ENCODE data around the gene RSRC2.

The RSRC2 gene

DNA sequence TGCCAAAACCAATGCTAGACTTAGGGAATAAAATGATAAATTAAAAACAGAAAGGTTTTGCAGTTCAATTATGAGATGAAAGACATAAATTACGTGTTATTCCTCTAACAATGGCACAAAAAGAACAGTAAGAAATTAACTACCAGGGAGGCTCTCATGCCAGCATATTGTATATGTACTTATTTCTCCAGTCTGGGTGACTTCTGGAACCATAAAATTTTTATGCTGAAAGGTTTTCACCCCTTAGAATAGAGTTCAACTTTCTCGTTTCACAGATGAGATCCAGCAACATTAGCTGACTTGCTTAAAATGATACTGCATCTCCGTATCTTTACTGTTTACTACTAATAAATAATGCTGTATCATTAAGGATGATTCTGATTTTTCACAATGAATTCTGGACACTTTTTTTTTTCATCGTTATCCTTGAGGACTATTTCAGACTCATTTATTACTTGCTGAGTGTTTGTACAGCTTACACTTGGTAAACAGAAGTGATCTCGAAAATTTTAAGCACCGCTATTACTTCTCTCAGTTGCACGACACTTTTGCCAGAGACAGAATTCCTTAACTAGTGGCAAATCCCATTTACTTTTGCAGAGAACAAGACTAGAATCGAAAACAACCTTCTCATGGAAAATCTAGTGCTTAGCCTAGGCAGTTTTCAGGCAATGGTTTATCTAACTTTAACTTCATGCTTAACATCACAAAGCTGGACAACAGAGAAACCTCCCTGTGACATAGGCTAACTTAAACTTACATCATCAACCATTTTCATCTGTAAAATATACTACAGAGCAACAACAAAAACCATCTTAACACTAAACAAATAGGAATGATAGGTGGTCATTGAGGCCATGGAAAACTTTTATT is 2.7 kb downstream of the RSRC2 start:
- TF ChIP-seq POLR2A (IDR thresholded peaks at IDR 0.05; ENCODE audit: extremely low read depth, insufficient read length) (no peak), MYC (IDR thresholded peaks at IDR 0.05; ENCODE audit: low read depth, low read length) (no peak), MAX (IDR thresholded peaks at IDR 0.05; ENCODE audit: low read depth, low read length) (no peak)
- peak overlapping the region; percentile 94 for H3K4me3 ChIP-seq (ENCODE audit: low read depth, low read length)
- DNase-seq (ENCODE audit: low read depth) = no peak

DNA sequence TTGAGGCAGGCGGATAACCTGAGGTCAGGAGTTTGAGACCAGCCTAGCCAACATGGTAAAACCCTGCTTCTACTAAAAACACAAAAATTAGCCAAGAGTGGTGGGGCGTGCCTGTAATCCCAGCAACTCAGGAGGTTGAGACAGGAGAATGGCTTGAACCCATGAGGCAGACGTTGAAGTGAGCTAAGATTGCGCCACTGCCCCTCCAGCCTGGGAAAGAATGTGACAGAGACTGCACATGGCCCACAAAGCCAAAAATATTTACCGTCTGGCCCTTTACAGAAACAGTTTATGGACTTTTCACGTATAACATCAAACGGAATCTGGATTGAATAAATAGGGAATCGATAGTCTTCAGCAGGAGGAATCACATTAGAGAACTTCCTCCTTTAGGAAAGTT is 3.5 kb downstream of the RSRC2 start:
- TF ChIP-seq MYC (IDR thresholded peaks at IDR 0.05; ENCODE audit: low read depth, low read length) = peak; percentile 72
- no peak for TF ChIP-seq POLR2A (IDR thresholded peaks at IDR 0.05; ENCODE audit: extremely low read depth, insufficient read length)
- TF ChIP-seq MAX (IDR thresholded peaks at IDR 0.05; ENCODE audit: low read depth, low read length) = peak; percentile 63; the same call in 1 of the 2 replicates
- no peak for TF ChIP-seq CTCF (IDR thresholded peaks at IDR 0.05; ENCODE audit: low read depth, low read length)
- H3K4me3 ChIP-seq (ENCODE audit: low read depth, low read length) = peak overlapping the region; percentile 94
- peak; percentile 82 for DNase-seq (ENCODE audit: low read depth)

DNA sequence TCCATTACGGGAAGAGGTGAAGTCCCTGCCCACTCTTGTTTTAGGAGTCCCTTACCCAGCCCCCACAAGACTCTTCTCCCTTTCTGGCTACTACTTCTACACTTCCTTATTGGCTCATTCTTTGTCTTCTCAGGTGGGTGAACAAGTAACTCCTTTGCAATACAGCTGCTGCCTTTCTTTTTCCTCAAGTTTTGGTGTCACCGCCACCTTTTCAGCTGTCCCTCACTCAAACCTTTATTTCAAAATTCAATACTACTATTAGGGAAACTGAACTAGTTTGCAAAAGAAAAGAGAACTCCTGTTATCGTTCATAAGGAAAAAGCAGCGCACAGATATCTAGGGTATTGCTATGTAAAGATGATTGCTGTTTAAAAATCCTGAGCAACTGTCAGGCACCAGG is 6.1 kb downstream of the RSRC2 start:
- TF ChIP-seq MAX (IDR thresholded peaks at IDR 0.05; ENCODE audit: low read depth, low read length) (no peak), POLR2A (IDR thresholded peaks at IDR 0.05; ENCODE audit: extremely low read depth, insufficient read length) (no peak)
- no peak for DNase-seq (ENCODE audit: low read depth)
- H3K4me3 ChIP-seq (ENCODE audit: low read depth, low read length) = no peak overlapping the region

- TF ChIP-seq CTCF (IDR thresholded peaks at IDR 0.05; ENCODE audit: low read depth, low read length) (no peak), MYC (IDR thresholded peaks at IDR 0.05; ENCODE audit: low read depth, low read length) (no peak), MAX (IDR thresholded peaks at IDR 0.05; ENCODE audit: low read depth, low read length) (no peak), POLR2A (IDR thresholded peaks at IDR 0.05; ENCODE audit: extremely low read depth, insufficient read length) (no peak)
- H3K4me3 ChIP-seq (ENCODE audit: low read depth, low read length) = no peak overlapping the region
- no peak for DNase-seq (ENCODE audit: low read depth)
Observed at GRCh38 chr12:122519418-122519817, 7.3 kb downstream of the RSRC2 start.

DNA sequence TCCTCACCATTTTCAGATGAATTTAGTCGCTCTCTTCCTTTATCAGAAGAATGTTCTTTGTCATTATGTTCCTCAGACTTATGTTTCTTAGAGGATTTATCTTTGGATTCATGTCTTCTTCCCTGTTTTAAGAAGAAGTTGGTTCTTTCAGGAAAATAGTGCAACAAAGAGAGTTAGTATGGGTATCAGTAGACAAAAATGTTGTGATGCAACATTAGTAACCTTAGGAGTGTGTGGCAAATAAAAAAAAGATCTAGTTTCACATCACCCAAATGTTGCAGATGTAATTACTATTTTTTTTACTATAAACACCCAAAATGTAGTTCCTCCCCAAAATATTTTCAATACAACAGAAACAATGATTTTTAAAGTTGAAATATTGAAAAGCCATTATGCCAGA is 7.8 kb downstream of the RSRC2 start:
- no peak for TF ChIP-seq MYC (IDR thresholded peaks at IDR 0.05; ENCODE audit: low read depth, low read length)
- no peak for TF ChIP-seq POLR2A (IDR thresholded peaks at IDR 0.05; ENCODE audit: extremely low read depth, insufficient read length)
- TF ChIP-seq MAX (IDR thresholded peaks at IDR 0.05; ENCODE audit: low read depth, low read length) = no peak
- TF ChIP-seq CTCF (IDR thresholded peaks at IDR 0.05; ENCODE audit: low read depth, low read length) = no peak
- no peak for DNase-seq (ENCODE audit: low read depth)
- H3K4me3 ChIP-seq (ENCODE audit: low read depth, low read length) = no peak overlapping the region

DNA sequence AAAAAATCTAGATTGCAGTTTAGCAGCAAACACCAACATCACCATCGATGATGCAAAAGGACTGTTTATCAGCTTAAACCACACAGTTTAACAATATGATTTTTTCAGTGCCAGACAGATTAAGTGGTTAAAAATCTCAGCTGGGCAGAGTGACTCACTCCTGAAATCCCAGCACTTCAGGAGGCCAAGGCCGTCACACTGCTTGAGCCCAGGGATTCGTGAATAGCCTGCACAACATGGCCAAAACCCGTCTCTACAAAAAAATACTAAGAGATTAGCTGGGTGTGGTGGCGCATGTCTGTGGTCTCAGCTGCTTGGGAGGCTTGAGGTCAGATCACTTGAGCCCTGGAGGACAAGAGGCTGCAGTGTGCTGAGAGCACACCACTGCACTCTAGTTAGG is 8.9 kb downstream of the RSRC2 start:
- no peak overlapping the region for H3K4me3 ChIP-seq (ENCODE audit: low read depth, low read length)
- TF ChIP-seq MAX (IDR thresholded peaks at IDR 0.05; ENCODE audit: low read depth, low read length) (no peak), MYC (IDR thresholded peaks at IDR 0.05; ENCODE audit: low read depth, low read length) (no peak), POLR2A (IDR thresholded peaks at IDR 0.05; ENCODE audit: extremely low read depth, insufficient read length) (no peak), CTCF (IDR thresholded peaks at IDR 0.05; ENCODE audit: low read depth, low read length) (no peak)
- DNase-seq (ENCODE audit: low read depth) = peak; percentile 49
